Adrenal gland (tissue), 12 donors: ENCODE measurements around the gene ATP9A. TPM values are rescaled to one million over a fixed set of nuclear protein-coding genes. Genes with fewer than 3 reads are reported as not detected.
"Not testable (repeated sequence)": the region's sequence is repeated elsewhere in the genome, so short reads cannot be mapped to it uniquely, and the experiment has no call there.

ENCODE experiments used
- DNase-seq, 7 donors: peaks; one replicate each; pipeline ENCODE4 v3.0.0-alpha.2; 2019 to 2020
- H3K27ac ChIP-seq, 5 donors: fragments of 200-600 bp; sonication (generic) in 4 of 5; 1 replicate in 3 of 5; 2 replicates in 2 of 5; pipeline versions ENCODE4 v1.5.1 to v1.8.0; 2016 to 2020; ENCODE audit warnings: mild to moderate bottlenecking in 1 of 5
- H3K27me3 ChIP-seq: fragments of 200-600 bp; 2 replicates; pipeline ENCODE4 v1.8.0; 2021
- H3K36me3 ChIP-seq, 2 donors: fragments of 200-600 bp; replicated peaks in 1 of 2; 1 replicate in 1 of 2; 2 replicates in 1 of 2; pipeline versions ENCODE4 v1.5.1 to v1.8.0; 2018 to 2022
- H3K4me1 ChIP-seq, 2 donors: fragments of 200-600 bp; replicated peaks in 1 of 2; 1 replicate in 1 of 2; 2 replicates in 1 of 2; pipeline versions ENCODE4 v1.5.1 to v1.8.0; 2018 to 2021
- H3K4me3 ChIP-seq, 4 donors: fragments of 200-600 bp; sonication (generic) in 3 of 4; one replicate each; pipeline ENCODE4 v1.5.1; 2016 to 2018
- H3K9me3 ChIP-seq, 3 donors: fragments of 200-600 bp; sonication (generic) in 1 of 3; replicated peaks in 1 of 3; 1 replicate in 2 of 3; 2 replicates in 1 of 3; pipeline versions ENCODE4 v1.5.1 to v1.8.0; 2016 to 2021
- CTCF ChIP-seq, 6 experiments: fragments of 450-650 bp in 4 of 6; fragments of 200-600 bp in 2 of 6; sonication (generic) in 1 of 6; IDR thresholded peaks; 1 replicate in 5 of 6; 2 replicates in 1 of 6; pipeline versions ENCODE4 v1.5.1 to v1.8.0; 2016 to 2021; ENCODE audit warnings: antibody characterized with exemption in 6 of 6, mild to moderate bottlenecking in 2 of 6, moderate library complexity in 1 of 6
- POLR2A ChIP-seq, 2 donors: fragments of 450-650 bp; IDR thresholded peaks; one replicate each; pipeline ENCODE4 v1.6.1; 2017; ENCODE audit warnings: antibody characterized with exemption in 2 of 2, mild to moderate bottlenecking in 2 of 2, moderate library complexity in 1 of 2
- WGBS, 4 donors: extraction: QIAGEN DNeasy Blood & Tissue Kit in 2 of 4; methylation state at CpG; one replicate each; pipeline versions ENCODE4 v1.1.5 to v1.1.7; 2013 to 2017; 5-methylcytosine and 5-hydroxymethylcytosine counted together
- intact Hi-C, 2 donors: fragments of 100-400 bp; cut with DNase I; formaldehyde crosslinking; loops; one replicate each; pipeline versions ENCODE4 v1.14.1 to v1.15.0; 2022 to 2023
- polyA plus RNA-seq, 3 donors: library from polyadenylated mRNA; stranded (reverse); fragments of 200-250 nt in 2 of 3; fragments of 350-450 nt in 1 of 3; fragmentation: Illumina TruSeq in 1 of 3; extraction: RNeasy Lipid Tissue Mini Kit (QIAGEN cat#74804) in 1 of 3; gene quantifications; one replicate each; pipeline ENCODE4 v1.2.3, GENCODE V29; 2013 to 2014
- total RNA-seq, 9 donors: library from RNA; depleted of rRNA in 4 of 9; stranded (reverse); fragments of >200 nt in 4 of 9; fragments of 120-200 nt in 1 of 9; fragmentation: NEBNext Ultra II Directional in 1 of 9; extraction: Animal tissue kit (Norgen Biotek cat#: 25700) in 1 of 9; gene quantifications; one replicate each; pipeline versions ENCODE4 v1.1.0 to v1.2.4, GENCODE V29; 2013 to 2023
- donor health status: healthy with polysubstance abuse.
- donor health status: Bipolar disorder and iron deficiency.
- donor health status: DM: yes; HTN: yes; CAD: no.
- donor health status: DM: no; HTN: no; CAD: no.
- donor health status: DM: no; HTN: no; CAD: no.
- donor health status: DM: yes; HTN: yes; CAD: no.

Gene ATP9A
- total and polyA plus RNA-seq, 12 donors: 3.7 to 34.5 (median 16.7) TPM

GRCh38 chr20:51569815-51570738, 198.1 kb downstream of the ATP9A start:
- Histone ChIP-seq H3K4me3 (no peak overlapping the region), H3K36me3 (no peaks in the 10 kb centered on the region), H3K9me3 (no peaks in the 10 kb centered on the region), H3K4me1 (no peaks in the 10 kb centered on the region), H3K27me3 (peaks cover 7% of the 10 kb centered on the region), H3K27ac (no peak overlapping the region)
- WGBS, 4 donors: 80 to 85% (median 82%) methylated on average over 21 to 25 of the region's 25 CpGs
- DNase-seq: no peak
- no peak for TF ChIP-seq CTCF (IDR thresholded peaks at IDR 0.05)
- no peak for TF ChIP-seq POLR2A (IDR thresholded peaks at IDR 0.05)
- intact Hi-C loops: no loop called here

DNA sequence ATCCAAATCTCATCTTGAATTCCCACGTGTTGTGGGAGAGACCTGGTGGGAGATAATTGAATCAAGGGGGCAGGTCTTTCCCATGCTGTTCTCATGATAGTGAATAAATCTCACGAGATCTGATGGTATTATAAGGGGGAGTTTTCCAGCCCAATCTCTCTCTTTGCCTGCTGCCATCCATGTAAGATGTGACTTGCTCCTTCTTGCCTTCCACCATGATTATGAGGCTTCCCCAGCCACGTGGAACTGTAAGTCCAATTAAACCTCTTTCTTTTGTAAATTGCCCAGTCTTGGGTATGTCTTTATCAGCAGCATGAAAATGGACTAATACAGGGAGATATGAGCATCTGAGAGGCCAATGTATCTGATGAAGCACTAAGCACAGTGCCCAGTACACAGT, 199.7 kb downstream of the ATP9A start:
- 77 to 89% (median 83%) methylated on average over 3 of the region's 3 CpGs for WGBS, 4 donors
- H3K9me3 ChIP-seq, H3K27ac ChIP-seq, H3K27me3 ChIP-seq, H3K36me3 ChIP-seq, H3K4me1 ChIP-seq, DNase-seq, intact Hi-C loops, H3K4me3 ChIP-seq: not testable (repeated sequence)

DNA sequence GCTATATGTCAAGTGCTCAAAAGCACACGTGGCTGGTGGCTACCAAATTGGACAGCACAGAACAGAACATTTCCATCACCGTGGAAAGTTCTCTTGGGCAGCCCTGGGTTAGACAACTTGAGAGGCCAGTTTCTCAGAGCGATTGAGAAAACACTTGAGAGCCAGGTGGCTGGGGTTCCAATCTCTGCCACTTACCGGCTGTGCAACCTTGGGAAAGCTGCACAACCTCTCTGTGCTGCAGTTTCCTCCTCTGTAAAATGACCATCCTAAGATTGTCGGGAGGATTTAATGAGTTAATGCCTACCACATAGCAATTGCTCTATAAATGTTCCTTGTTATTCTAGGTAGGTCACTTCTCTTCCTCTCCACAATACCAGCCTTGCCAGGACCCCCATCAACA, 200.6 kb downstream of the ATP9A start:
- peaks cover 11 to 16% of the 10 kb centered on the region in 2 donors for H3K4me1 ChIP-seq
- TF ChIP-seq CTCF (IDR thresholded peaks at IDR 0.05): no peak
- TF ChIP-seq POLR2A (IDR thresholded peaks at IDR 0.05): no peak

GRCh38 chr20:51566594-51566993, 201.6 kb downstream of the ATP9A start:
- H3K36me3 ChIP-seq: no peaks in the 10 kb centered on the region
- TF ChIP-seq POLR2A (IDR thresholded peaks at IDR 0.05): no peak
- no peak for TF ChIP-seq CTCF (IDR thresholded peaks at IDR 0.05)
- no peak overlapping the region for H3K4me3 ChIP-seq
- intact Hi-C loops: no loop called here
- no peaks in the 10 kb centered on the region for H3K9me3 ChIP-seq
- WGBS, 4 donors: 79 to 92% (median 84%) methylated on average over 3 to 4 of the region's 4 CpGs
- DNase-seq: no peak
- peaks cover 7% of the 10 kb centered on the region for H3K27me3 ChIP-seq
- H3K4me1 ChIP-seq: peaks cover 13 to 26% of the 10 kb centered on the region in 2 donors
- no peak overlapping the region for H3K27ac ChIP-seq

More for the DNA sequence above, 200.6 kb downstream of the ATP9A start:
- Histone ChIP-seq H3K36me3 (no peaks in the 10 kb centered on the region), H3K9me3 (no peaks in the 10 kb centered on the region), H3K27ac (no peak overlapping the region), H3K27me3 (peaks cover 7% of the 10 kb centered on the region), H3K4me3 (no peak overlapping the region)
- DNase-seq: no peak
- intact Hi-C loops: no loop called here
- WGBS, 4 donors: 84 to 90% (median 86%) methylated on average over 4 to 5 of the region's 5 CpGs
